ENCODE measurements around the gene TCF4. TPM values are rescaled to one million over a fixed set of nuclear protein-coding genes. Genes with fewer than 3 reads are reported as not detected.

The TCF4 gene
- total RNA-seq, 1 donor from 2014 or later: 77.3 TPM

- Mint-ChIP-seq H3K27ac (ENCODE audit: unreplicated experiment) (no peak overlapping the region), H3K27me3 (ENCODE audit: unreplicated experiment) (no peaks in the 10 kb centered on the region), H3K36me3 (ENCODE audit: unreplicated experiment) (no peaks in the 10 kb centered on the region), H3K4me3 (ENCODE audit: unreplicated experiment) (no peak overlapping the region), H3K4me1 (ENCODE audit: unreplicated experiment) (peaks cover 2% of the 10 kb centered on the region), H3K9me3 (ENCODE audit: unreplicated experiment) (no peaks in the 10 kb centered on the region)
- no peak for DNase-seq (ENCODE audit: extremely low spot score, unreplicated experiment)
- no peak for TF ChIP-seq CTCF (IDR thresholded peaks at IDR 0.05)
Measured at GRCh38 chr18:55629133-55629532, 41.1 kb upstream of the TCF4 start.

- Mint-ChIP-seq H3K27me3 (ENCODE audit: unreplicated experiment) (no peaks in the 10 kb centered on the region), H3K9me3 (ENCODE audit: unreplicated experiment) (no peaks in the 10 kb centered on the region), H3K27ac (ENCODE audit: unreplicated experiment) (no peak overlapping the region), H3K4me3 (ENCODE audit: unreplicated experiment) (no peak overlapping the region), H3K4me1 (ENCODE audit: unreplicated experiment) (no peaks in the 10 kb centered on the region), H3K36me3 (ENCODE audit: unreplicated experiment) (no peaks in the 10 kb centered on the region)
- no peak for DNase-seq (ENCODE audit: extremely low spot score, unreplicated experiment)
- TF ChIP-seq CTCF (IDR thresholded peaks at IDR 0.05): no peak
Measured at GRCh38 chr18:55627007-55627406, 39.0 kb upstream of the TCF4 start.

GRCh38 chr18:55625901-55626300 lies 37.9 kb upstream of the TCF4 start:
- no peak overlapping the region for H3K4me3 Mint-ChIP-seq (ENCODE audit: unreplicated experiment)
- H3K27ac Mint-ChIP-seq (ENCODE audit: unreplicated experiment): no peak overlapping the region
- H3K27me3 Mint-ChIP-seq (ENCODE audit: unreplicated experiment): no peaks in the 10 kb centered on the region
- DNase-seq (ENCODE audit: extremely low spot score, unreplicated experiment): no peak
- TF ChIP-seq CTCF (IDR thresholded peaks at IDR 0.05): no peak
- no peaks in the 10 kb centered on the region for H3K36me3 Mint-ChIP-seq (ENCODE audit: unreplicated experiment)
- H3K9me3 Mint-ChIP-seq (ENCODE audit: unreplicated experiment): no peaks in the 10 kb centered on the region
- H3K4me1 Mint-ChIP-seq (ENCODE audit: unreplicated experiment): no peaks in the 10 kb centered on the region

GRCh38 chr18:55623626-55624025 lies 35.6 kb upstream of the TCF4 start:
- DNase-seq (ENCODE audit: extremely low spot score, unreplicated experiment): no peak
- Mint-ChIP-seq H3K9me3 (ENCODE audit: unreplicated experiment) (peaks cover 11% of the 10 kb centered on the region), H3K4me3 (ENCODE audit: unreplicated experiment) (no peak overlapping the region), H3K27ac (ENCODE audit: unreplicated experiment) (no peak overlapping the region), H3K4me1 (ENCODE audit: unreplicated experiment) (no peaks in the 10 kb centered on the region), H3K36me3 (ENCODE audit: unreplicated experiment) (no peaks in the 10 kb centered on the region), H3K27me3 (ENCODE audit: unreplicated experiment) (no peaks in the 10 kb centered on the region)
- TF ChIP-seq CTCF (IDR thresholded peaks at IDR 0.05): no peak

- H3K27me3 Mint-ChIP-seq (ENCODE audit: unreplicated experiment): no peaks in the 10 kb centered on the region
- H3K4me1 Mint-ChIP-seq (ENCODE audit: unreplicated experiment): peaks cover 4% of the 10 kb centered on the region
- no peak for DNase-seq (ENCODE audit: extremely low spot score, unreplicated experiment)
- no peak overlapping the region for H3K27ac Mint-ChIP-seq (ENCODE audit: unreplicated experiment)
- peaks cover 12% of the 10 kb centered on the region for H3K9me3 Mint-ChIP-seq (ENCODE audit: unreplicated experiment)
- H3K36me3 Mint-ChIP-seq (ENCODE audit: unreplicated experiment): no peaks in the 10 kb centered on the region
- TF ChIP-seq CTCF (IDR thresholded peaks at IDR 0.05): no peak
- H3K4me3 Mint-ChIP-seq (ENCODE audit: unreplicated experiment): no peak overlapping the region
Measured at GRCh38 chr18:55610506-55610905, 22.5 kb upstream of the TCF4 start.

All from osteocyte (in vitro differentiated cells).